KMS-11 (cell line): ENCODE results near the gene ADH5.

Experiments
- H2AFZ ChIP-seq: fragments of 200-600 bp; sonication (generic); 2 replicates; pipeline ENCODE4 v1.6.1; 2016; ENCODE audit warnings: antibody characterized with exemption, mixed run types, low read depth
- H3K27ac ChIP-seq: fragments of 200-600 bp; sonication (generic); 2 replicates; pipeline ENCODE4 v1.6.1; 2016; ENCODE audit warnings: mild to moderate bottlenecking, mixed run types
- H3K27me3 ChIP-seq: fragments of 200-600 bp; sonication (generic); 2 replicates; pipeline ENCODE4 v1.6.1; 2017; ENCODE audit warnings: mild to moderate bottlenecking, low read depth, mixed run types, moderate library complexity; ENCODE audit not compliant: insufficient read depth
- H3K36me3 ChIP-seq: fragments of 200-600 bp; sonication (generic); 2 replicates; pipeline ENCODE4 v1.6.1; 2017; ENCODE audit warnings: mild to moderate bottlenecking, mixed run types; ENCODE audit not compliant: insufficient read depth
- H3K4me1 ChIP-seq: fragments of 200-600 bp; sonication (generic); 2 replicates; pipeline ENCODE4 v1.6.1; 2016; ENCODE audit warnings: mild to moderate bottlenecking, low read depth, mixed run types; ENCODE audit not compliant: poor library complexity, severe bottlenecking
- H3K4me2 ChIP-seq: fragments of 200-600 bp; sonication (generic); 2 replicates; pipeline ENCODE4 v1.7.0; 2016; ENCODE audit warnings: mild to moderate bottlenecking, mixed run types
- H3K4me3 ChIP-seq: fragments of 200-600 bp; sonication (generic); IDR thresholded peaks from 2 replicates; pipeline ENCODE4 v1.6.1; 2017; ENCODE audit warnings: low read depth, low read length, mixed read lengths; ENCODE audit not compliant: insufficient read depth
- H3K79me2 ChIP-seq: fragments of 200-600 bp; sonication (generic); 2 replicates; pipeline ENCODE4 v1.6.1; 2016; ENCODE audit warnings: low read depth, mixed run types; ENCODE audit not compliant: insufficient read depth
- H3K9ac ChIP-seq: fragments of 200-600 bp; sonication (generic); 2 replicates; pipeline ENCODE4 v1.6.1; 2016; ENCODE audit warnings: mild to moderate bottlenecking, mixed run types
- H4K20me1 ChIP-seq: fragments of 200-600 bp; sonication (generic); 2 replicates; pipeline ENCODE4 v1.6.1; 2016; ENCODE audit warnings: mild to moderate bottlenecking, mixed run types; ENCODE audit not compliant: insufficient read depth
- CTCF ChIP-seq: fragments of 200-600 bp; sonication (generic); conservative IDR thresholded peaks from 2 replicates; pipeline ENCODE4 v1.6.1; 2017; ENCODE audit warnings: low read depth, mild to moderate bottlenecking, antibody characterized with exemption, low read length, moderate library complexity, mixed read lengths

The ADH5 gene

GRCh38 chr4:99131378-99131777, 42.8 kb upstream of the ADH5 start:
- no peaks in the 10 kb centered on the region for H3K27me3 ChIP-seq

GRCh38 chr4:99126376-99126775, 37.8 kb upstream of the ADH5 start:
- Histone ChIP-seq H3K9ac (no peak overlapping the region), H3K4me3 (no peak overlapping the region), H3K36me3 (no peaks in the 10 kb centered on the region), H3K4me1 (no peaks in the 10 kb centered on the region), H3K27me3 (no peaks in the 10 kb centered on the region), H3K4me2 (no peak overlapping the region), H3K27ac (no peak overlapping the region), H4K20me1 (no peaks in the 10 kb centered on the region), H2AFZ (no peak overlapping the region), H3K79me2 (no peaks in the 10 kb centered on the region)
- TF ChIP-seq CTCF = no peak

More at GRCh38 chr4:99131378-99131777, 42.8 kb upstream of the ADH5 start:
- no peaks in the 10 kb centered on the region for H4K20me1 ChIP-seq
- no peaks in the 10 kb centered on the region for H3K4me1 ChIP-seq
- no peak overlapping the region for H3K27ac ChIP-seq
- no peak overlapping the region for H2AFZ ChIP-seq
- no peak for TF ChIP-seq CTCF
- H3K79me2 ChIP-seq = no peaks in the 10 kb centered on the region
- no peak overlapping the region for H3K4me3 ChIP-seq
- H3K9ac ChIP-seq = no peak overlapping the region
- no peak overlapping the region for H3K4me2 ChIP-seq
- H3K36me3 ChIP-seq = no peaks in the 10 kb centered on the region

- Histone ChIP-seq H4K20me1 (no peaks in the 10 kb centered on the region), H3K4me2 (no peak overlapping the region), H3K4me3 (no peak overlapping the region), H3K27me3 (no peaks in the 10 kb centered on the region), H3K79me2 (no peaks in the 10 kb centered on the region), H3K9ac (no peak overlapping the region), H3K36me3 (no peaks in the 10 kb centered on the region), H2AFZ (no peak overlapping the region; the same call in 1 of the 2 replicates), H3K4me1 (no peaks in the 10 kb centered on the region), H3K27ac (no peak overlapping the region)
- TF ChIP-seq CTCF = no peak
Measured at GRCh38 chr4:99121008-99121407, 32.4 kb upstream of the ADH5 start.

- Histone ChIP-seq H3K4me1 (no peaks in the 10 kb centered on the region), H3K79me2 (no peaks in the 10 kb centered on the region), H3K4me2 (no peak overlapping the region), H2AFZ (no peak overlapping the region), H4K20me1 (no peaks in the 10 kb centered on the region), H3K27me3 (no peaks in the 10 kb centered on the region), H3K9ac (no peak overlapping the region), H3K36me3 (no peaks in the 10 kb centered on the region), H3K27ac (no peak overlapping the region), H3K4me3 (no peak overlapping the region)
- TF ChIP-seq CTCF = no peak
Measured at GRCh38 chr4:99120501-99120900, 31.9 kb upstream of the ADH5 start.
